ENCODE data around the gene PANK4. TPM values are rescaled to one million over a fixed set of nuclear protein-coding genes. Genes with fewer than 3 reads are reported as not detected.
A peak's percentile ranks its signal among the peaks of the same experiment; 100 is the strongest.

Gene PANK4
- total and polyA plus RNA-seq, 2 donors (not counting 3 experiments of a cell fraction or from before 2014, with no cell fraction given) = 22.1 to 34.0 TPM

DNA sequence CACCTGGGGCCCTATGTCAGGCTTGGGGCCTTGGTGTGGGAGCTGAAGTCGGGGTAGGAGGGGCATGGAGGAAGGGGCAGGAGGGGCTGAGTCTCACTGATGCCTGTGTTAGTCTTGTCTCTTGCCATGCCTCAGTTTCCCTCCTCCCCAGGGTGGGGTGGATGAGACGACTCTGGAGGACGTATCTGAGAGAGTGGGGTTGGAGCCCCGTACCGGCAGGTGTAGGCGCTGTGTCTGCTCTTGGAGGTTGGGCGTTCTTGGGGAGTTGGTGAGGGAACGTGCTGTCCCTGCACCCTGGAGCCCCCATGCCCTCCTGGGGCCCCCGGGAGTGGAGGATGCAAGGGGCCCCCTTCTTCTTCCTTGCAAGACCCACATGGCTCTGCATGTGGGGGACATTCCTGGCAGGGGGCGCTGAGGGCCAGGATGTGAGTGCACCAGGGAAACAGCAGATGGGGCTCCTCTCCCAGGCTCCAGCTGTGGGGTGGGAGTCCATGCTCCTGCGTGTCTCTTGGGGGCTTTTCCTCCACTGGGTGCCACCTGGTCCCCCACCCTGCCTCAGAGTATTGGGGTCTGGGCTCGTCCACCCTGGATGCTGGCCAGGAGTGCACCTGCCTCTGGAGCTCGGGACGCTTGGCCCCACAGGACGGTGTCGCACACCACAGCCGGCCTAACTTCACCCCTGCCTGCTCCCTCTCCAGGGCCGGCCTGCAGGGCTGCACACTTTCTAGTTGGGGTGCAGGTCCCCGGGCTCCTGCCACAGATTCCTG lies 28.4 kb upstream of the PANK4 start:
- peak overlapping the region; percentile 60 for H2AFZ ChIP-seq (ENCODE audit: low read depth, low read length)
- no peaks in the 10 kb centered on the region for H3K9me1 ChIP-seq (replicated peaks; ENCODE audit: control insufficient read depth, extremely low read depth, insufficient read depth, low read length)
- H3K9ac ChIP-seq (replicated peaks; ENCODE audit: extremely low read depth, insufficient read depth, low read length) = peak overlapping the region; percentile 33
- no peak overlapping the region for H3K4me3 ChIP-seq (replicated peaks in 1 of 3; ENCODE audit: insufficient read depth in 1 of 3, low read depth in 1 of 3, low read length in 3 of 3)
- intact Hi-C loops (cut with micrococcal nuclease) = loop anchor here (1.0 kb wide), 1 partner anchor 30 kb away; no protein-coding TSS in a partner anchor
- H3K4me1 ChIP-seq (ENCODE audit: control insufficient read depth, extremely low read depth, insufficient read depth, low read length) = peaks cover 23% of the 10 kb centered on the region
- no TSS peak for BruUV-seq (replicated peaks)
- ChIA-PET POLR2A (no interaction called here), CTCF (interaction anchor here (0.7 to 2.9 kb wide), 4 partner anchors 23 to 870 kb away, joined by 3 to 23 read pairs (median 4); no protein-coding TSS in a partner anchor)
- no peaks in the 10 kb centered on the region for H3K79me2 ChIP-seq (ENCODE audit: control insufficient read depth, insufficient read depth, low read length)
- DNase-seq (ENCODE audit: low read depth, low spot score) (peak; percentile 23), FAIRE-seq (no peak)
- peak overlapping the region; percentile 53 for H3K4me2 ChIP-seq (ENCODE audit: insufficient read depth, low read length)
- no peaks in the 10 kb centered on the region for H4K20me1 ChIP-seq (replicated peaks; ENCODE audit: control insufficient read depth, extremely low read depth, insufficient read depth, low read length)
- peak overlapping the region; percentile 53 for H3K27ac ChIP-seq (ENCODE audit: insufficient read depth, low read depth, low read length)
- no peaks in the 10 kb centered on the region for H3K9me3 ChIP-seq (replicated peaks; ENCODE audit: control insufficient read depth, insufficient read depth, low read length)
- peaks cover 0 to 3% of the 10 kb centered on the region in 2 experiments for H3K36me3 ChIP-seq (ENCODE audit: control insufficient read depth in 2 of 2, extremely low read depth in 1 of 2, insufficient read depth in 2 of 2, low read length in 2 of 2)
- dilution Hi-C loops (cut with MboI; ENCODE audit: extremely low pct_ligation_motif_present, low sequenced_read_pairs) = no loop called here
- H3K27me3 ChIP-seq (ENCODE audit: control insufficient read depth in 2 of 2, insufficient read depth in 2 of 2, low read length in 2 of 2) = no peaks in the 10 kb centered on the region
- TF ChIP-seq POLR2AphosphoS5 (IDR thresholded peaks at IDR 0.05; ENCODE audit: insufficient read depth, low read depth, low read length) = no peak
- TF ChIP-seq, protein P1, sequence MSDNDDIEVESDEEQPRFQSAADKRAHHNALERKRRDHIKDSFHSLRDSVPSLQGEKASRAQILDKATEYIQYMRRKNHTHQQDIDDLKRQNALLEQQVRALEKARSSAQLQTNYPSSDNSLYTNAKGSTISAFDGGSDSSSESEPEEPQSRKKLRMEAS (IDR thresholded peaks at IDR 0.05; ENCODE audit: insufficient read depth, insufficient read length) = no peak
- TF ChIP-seq JUN (IDR thresholded peaks at IDR 0.05; ENCODE audit: borderline replicate concordance, insufficient read depth, insufficient read length, low read depth) = no peak
- TF ChIP-seq, protein P2, sequence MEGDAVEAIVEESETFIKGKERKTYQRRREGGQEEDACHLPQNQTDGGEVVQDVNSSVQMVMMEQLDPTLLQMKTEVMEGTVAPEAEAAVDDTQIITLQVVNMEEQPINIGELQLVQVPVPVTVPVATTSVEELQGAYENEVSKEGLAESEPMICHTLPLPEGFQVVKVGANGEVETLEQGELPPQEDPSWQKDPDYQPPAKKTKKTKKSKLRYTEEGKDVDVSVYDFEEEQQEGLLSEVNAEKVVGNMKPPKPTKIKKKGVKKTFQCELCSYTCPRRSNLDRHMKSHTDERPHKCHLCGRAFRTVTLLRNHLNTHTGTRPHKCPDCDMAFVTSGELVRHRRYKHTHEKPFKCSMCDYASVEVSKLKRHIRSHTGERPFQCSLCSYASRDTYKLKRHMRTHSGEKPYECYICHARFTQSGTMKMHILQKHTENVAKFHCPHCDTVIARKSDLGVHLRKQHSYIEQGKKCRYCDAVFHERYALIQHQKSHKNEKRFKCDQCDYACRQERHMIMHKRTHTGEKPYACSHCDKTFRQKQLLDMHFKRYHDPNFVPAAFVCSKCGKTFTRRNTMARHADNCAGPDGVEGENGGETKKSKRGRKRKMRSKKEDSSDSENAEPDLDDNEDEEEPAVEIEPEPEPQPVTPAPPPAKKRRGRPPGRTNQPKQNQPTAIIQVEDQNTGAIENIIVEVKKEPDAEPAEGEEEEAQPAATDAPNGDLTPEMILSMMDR (IDR thresholded peaks at IDR 0.05; ENCODE audit: extremely low read depth in 1 of 2, insufficient read depth in 1 of 2, low read depth in 1 of 2, low read length in 2 of 2) = peak; percentile 48 to 59

All from endothelial cell of umbilical vein (primary cell).